Stimulated activated CD8-positive, alpha-beta memory T cell treated with anti-CD3 and anti-CD28 coated beads, Interleukin-4, amount 100 ng/mL, for 1 hour (primary cell): ENCODE measurements around the gene ACOT7.

Experiments used
- DNase-seq, 2 donors: peaks; one replicate each; pipeline ENCODE4 v3.0.0-alpha.2; 2020; ENCODE audit warnings: low read depth in 2 of 2, low spot score in 1 of 2

Gene ACOT7

GRCh38 chr1:6270401-6270800, 123.2 kb downstream of the ACOT7 start:
- no peak for DNase-seq

GRCh38 chr1:6269720-6270400, 123.7 kb downstream of the ACOT7 start:
- no peak for DNase-seq

GRCh38 chr1:6269296-6269695, 124.3 kb downstream of the ACOT7 start:
- DNase-seq, result no peak

GRCh38 chr1:6268415-6268814, 125.2 kb downstream of the ACOT7 start:
- no peak for DNase-seq

GRCh38 chr1:6267686-6268322, 125.8 kb downstream of the ACOT7 start:
- no peak for DNase-seq

- DNase-seq, result no peak
These were observed 126.9 kb downstream of the ACOT7 start for GRCh38 chr1:6266641-6267040.

GRCh38 chr1:6265151-6265550, 128.4 kb downstream of the ACOT7 start:
- no peak for DNase-seq

GRCh38 chr1:6263716-6264115, 129.9 kb downstream of the ACOT7 start:
- DNase-seq, result no peak

- no peak for DNase-seq
These were observed 130.8 kb downstream of the ACOT7 start for GRCh38 chr1:6262555-6263420.

- DNase-seq, result no peak
These were observed 132.0 kb downstream of the ACOT7 start for GRCh38 chr1:6261615-6261995.

GRCh38 chr1:6260961-6261614, 132.5 kb downstream of the ACOT7 start, which contains the start of gene GPR153:
Gene GPR153, minus strand, starts transcription at chr1:6261098. Its CDS starts 6,193 bp downstream, at chr1:6254905.
- no peak for DNase-seq

- no peak for DNase-seq
These were observed 133.1 kb downstream of the ACOT7 start for GRCh38 chr1:6260433-6260934.

- DNase-seq, result peak; percentile 46 to 60
These were observed 133.8 kb downstream of the ACOT7 start for GRCh38 chr1:6259491-6260362.

GRCh38 chr1:6258675-6259074, 134.9 kb downstream of the ACOT7 start:
- DNase-seq, result no peak

- no peak for DNase-seq
These were observed 136.0 kb downstream of the ACOT7 start for GRCh38 chr1:6257541-6258069.

- no peak for DNase-seq
These were observed 136.9 kb downstream of the ACOT7 start for GRCh38 chr1:6256645-6257044.

GRCh38 chr1:6254691-6255090, 138.9 kb downstream of the ACOT7 start:
- DNase-seq, result no peak

- no peak for DNase-seq
These were observed 140.2 kb downstream of the ACOT7 start for GRCh38 chr1:6253380-6253779.

GRCh38 chr1:6252374-6252710, 141.2 kb downstream of the ACOT7 start:
- no peak for DNase-seq
